Endothelial cell of umbilical vein (primary cell): ENCODE measurements around the gene SIRPB1. TPM values are rescaled to one million over a fixed set of nuclear protein-coding genes. Genes with fewer than 3 reads are reported as not detected.

Experiments used
- BruUV-seq: library from RNA; stranded (reverse); fragments of 400-500 nt; replicated peaks from 2 replicates; lab custom pipeline; 2021; lab: Mats Ljungman, UMichigan
- CTCF ChIA-PET: fragments of 300-600, 350-600 bp; sonication (Branson Sonifier 250); formaldehyde crosslinking; loops from one replicate; lab custom pipeline; 2021; ENCODE audit warnings: antibody characterized with exemption, inconsistent platforms; lab: Charles Lee
- POLR2A ChIA-PET: fragments of 300-600, 350-600 bp; sonication (Branson Sonifier 250); formaldehyde crosslinking; loops from one replicate; lab custom pipeline; 2021; ENCODE audit warnings: antibody characterized with exemption, inconsistent platforms; lab: Charles Lee
- DNase-seq: peaks from one replicate; pipeline ENCODE4 v3.0.0-alpha.2; 2011; ENCODE audit warnings: low read depth, low spot score
- FAIRE-seq: peaks from 2 replicates; lab custom pipeline; 2011; peaks lifted over from hg19 to GRCh38; lab: Jason Lieb, UNC
- H2AFZ ChIP-seq: 2 replicates; pipeline ENCODE4 v1.6.0; 2012; ENCODE audit warnings: low read depth, low read length, control low read depth, inconsistent platforms
- H3K27ac ChIP-seq: 2 replicates; pipeline ENCODE4 v1.5.1; 2011; ENCODE audit warnings: low read depth, mild to moderate bottlenecking, control low read depth, low read length, moderate library complexity; ENCODE audit not compliant: insufficient read depth
- H3K27me3 ChIP-seq, 2 experiments: 2 replicates each; pipeline versions ENCODE4 v1.6.0 to v1.6.1; 2011; ENCODE audit warnings: low read length in 2 of 2, mixed read lengths in 1 of 2; ENCODE audit not compliant: control insufficient read depth in 2 of 2, insufficient read depth in 2 of 2
- H3K36me3 ChIP-seq, 2 experiments: 2 replicates in 1 of 2; 3 replicates in 1 of 2; pipeline ENCODE4 v1.5.1; 2011; ENCODE audit warnings: low read length in 2 of 2, mild to moderate bottlenecking in 1 of 2, moderate library complexity in 1 of 2; ENCODE audit not compliant: control insufficient read depth in 2 of 2, insufficient read depth in 2 of 2; ENCODE audit errors: extremely low read depth in 1 of 2
- H3K4me1 ChIP-seq: 3 replicates; pipeline ENCODE4 v1.5.1; 2011; ENCODE audit warnings: mild to moderate bottlenecking, low read length; ENCODE audit not compliant: control insufficient read depth, insufficient read depth; ENCODE audit errors: extremely low read depth
- H3K4me2 ChIP-seq: 2 replicates; pipeline ENCODE4 v1.6.1; 2011; ENCODE audit warnings: low read length, control low read depth, mixed read lengths; ENCODE audit not compliant: insufficient read depth
- H3K4me3 ChIP-seq, 3 experiments: fragments of 200-600 bp in 1 of 3; sonication (generic), shearing (Covaris generic) in 1 of 3; replicated peaks in 1 of 3; 2 replicates each; pipeline ENCODE4 v1.5.1; 2011 to 2016; ENCODE audit warnings: control low read depth in 3 of 3, low read length in 3 of 3, mild to moderate bottlenecking in 2 of 3, inconsistent platforms in 1 of 3, low read depth in 1 of 3, moderate library complexity in 1 of 3; ENCODE audit not compliant: insufficient read depth in 1 of 3
- H3K79me2 ChIP-seq: 2 replicates; pipeline ENCODE4 v1.6.0; 2012; ENCODE audit warnings: low read length, inconsistent platforms; ENCODE audit not compliant: control insufficient read depth, insufficient read depth
- H3K9ac ChIP-seq: replicated peaks from 2 replicates; pipeline ENCODE3; 2011; ENCODE audit warnings: low read length, control low read depth; ENCODE audit not compliant: insufficient read depth; ENCODE audit errors: extremely low read depth
- H3K9me1 ChIP-seq: replicated peaks from 3 replicates; pipeline ENCODE4 v1.6.0; 2011; ENCODE audit warnings: mild to moderate bottlenecking, low read length; ENCODE audit not compliant: control insufficient read depth, insufficient read depth; ENCODE audit errors: extremely low read depth
- H3K9me3 ChIP-seq: replicated peaks from 2 replicates; pipeline ENCODE4 v1.5.1; 2012; ENCODE audit warnings: low read length, inconsistent platforms; ENCODE audit not compliant: control insufficient read depth, insufficient read depth
- H4K20me1 ChIP-seq: replicated peaks from 2 replicates; pipeline ENCODE3; 2011; ENCODE audit warnings: mild to moderate bottlenecking, low read length; ENCODE audit not compliant: control insufficient read depth, insufficient read depth; ENCODE audit errors: extremely low read depth
- CTCF ChIP-seq, 2 donors: IDR thresholded peaks; 1 replicate in 1 of 2; 2 replicates in 1 of 2; pipeline ENCODE4 v1.5.1; 2011; ENCODE audit warnings: low read length in 2 of 2, mild to moderate bottlenecking in 2 of 2, moderate library complexity in 2 of 2, control low read depth in 1 of 2, inconsistent platforms in 1 of 2, low read depth in 1 of 2; ENCODE audit not compliant: insufficient read depth in 1 of 2; ENCODE audit errors: extremely low read depth in 1 of 2
- EZH2 ChIP-seq: IDR thresholded peaks from 2 replicates; pipeline ENCODE4 v1.6.1; 2012; ENCODE audit warnings: borderline replicate concordance, low read depth, mild to moderate bottlenecking, moderate library complexity, low read length, inconsistent platforms; ENCODE audit not compliant: severe bottlenecking
- FOS ChIP-seq: IDR thresholded peaks from 2 replicates; pipeline ENCODE4 v1.6.1; 2011; ENCODE audit warnings: mild to moderate bottlenecking, low read length, moderate library complexity, borderline replicate concordance; ENCODE audit not compliant: insufficient read depth
- GATA2 ChIP-seq: IDR thresholded peaks from 2 replicates; pipeline ENCODE4 v1.7.0; 2011; ENCODE audit warnings: low read depth, mild to moderate bottlenecking, moderate library complexity, mixed read lengths, low read length; ENCODE audit not compliant: insufficient read length, insufficient read depth
- JUN ChIP-seq: IDR thresholded peaks from 2 replicates; pipeline ENCODE4 v1.6.1; 2011; ENCODE audit warnings: borderline replicate concordance, low read depth; ENCODE audit not compliant: insufficient read length, insufficient read depth
- MAX ChIP-seq: IDR thresholded peaks from 2 replicates; pipeline ENCODE4 v1.6.1; 2011; ENCODE audit not compliant: insufficient read depth, insufficient read length
- MYC ChIP-seq: IDR thresholded peaks from one replicate; pipeline ENCODE4 v1.6.1; 2011; ENCODE audit warnings: mild to moderate bottlenecking, low read depth, low read length
- POLR2A ChIP-seq: IDR thresholded peaks from 2 replicates; pipeline ENCODE4 v1.6.1; 2012; ENCODE audit warnings: low read depth, mild to moderate bottlenecking, control low read depth, low read length
- POLR2AphosphoS5 ChIP-seq: IDR thresholded peaks from 2 replicates; pipeline ENCODE4 v1.6.1; 2012; ENCODE audit warnings: low read depth, mild to moderate bottlenecking, control low read depth, low read length, moderate library complexity; ENCODE audit not compliant: insufficient read depth
- dilution Hi-C: fragments of 300-500 bp; cut with MboI; formaldehyde crosslinking; loops from one replicate; pipeline ENCODE4 v1.15.0; 2019; ENCODE audit warnings: low sequenced_read_pairs; ENCODE audit not compliant: extremely low pct_ligation_motif_present
- intact Hi-C: fragments of 100-400 bp; cut with micrococcal nuclease; formaldehyde crosslinking; loops from one replicate; pipeline ENCODE4 v1.10.0; 2022
- polyA plus RNA-seq, 4 experiments: library from polyadenylated mRNA; depleted of rRNA in 3 of 4; stranded (reverse) in 3 of 4; unstranded in 1 of 4; fragments of >200 nt; gene quantifications; 2 replicates each; pipeline versions ENCODE4 v1.2.1 to v1.2.3, GENCODE V29; 2011 to 2012; ENCODE audit warnings: missing spikeins in 1 of 4
- total RNA-seq: library from RNA; stranded (reverse); gene quantifications from 2 replicates; pipeline ENCODE4 v1.2.3, GENCODE V29; 2021

Gene SIRPB1
- total and polyA plus RNA-seq, 2 donors (not counting 3 experiments of a cell fraction or from before 2014, with no cell fraction given), result 0.10 to 6.5 TPM

DNA sequence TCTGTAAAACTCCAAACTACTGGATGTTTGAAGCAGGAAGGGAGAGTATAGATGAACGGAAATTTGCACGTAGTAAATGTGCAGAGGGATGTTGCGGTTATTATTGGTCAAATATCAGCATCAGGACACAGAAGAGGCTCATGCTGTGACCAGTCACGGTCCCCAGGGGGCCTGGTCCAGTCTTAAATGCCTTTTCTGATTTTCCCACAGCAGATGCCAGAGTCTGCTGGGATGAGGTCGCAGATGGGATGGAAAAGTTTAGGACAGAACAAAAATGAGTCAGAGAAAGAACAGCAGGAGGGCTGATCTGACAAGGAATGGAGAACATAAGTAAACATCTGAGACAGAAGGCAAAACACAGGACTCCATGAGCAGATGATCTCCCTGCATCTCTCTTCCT, 49.5 kb upstream of the SIRPB1 start:
- CTCF ChIA-PET, result no interaction called here
- Histone ChIP-seq H3K9me3 (no peaks in the 10 kb centered on the region), H3K27ac (no peak overlapping the region), H3K9me1 (no peaks in the 10 kb centered on the region), H2AFZ (no peak overlapping the region), H3K9ac (no peak overlapping the region), H3K4me1 (no peaks in the 10 kb centered on the region), H3K79me2 (no peaks in the 10 kb centered on the region), H4K20me1 (no peaks in the 10 kb centered on the region), H3K36me3 (no peaks in the 10 kb centered on the region), H3K4me3 (no peak overlapping the region), H3K27me3 (peaks cover 1 to 4% of the 10 kb centered on the region in 2 experiments), H3K4me2 (no peak overlapping the region)
- no TSS peak for BruUV-seq
- POLR2A ChIA-PET, result no interaction called here
- TF ChIP-seq FOS (no peak), JUN (no peak), MYC (no peak), MAX (no peak), POLR2A (no peak), GATA2 (no peak), POLR2AphosphoS5 (no peak), CTCF (IDR thresholded peaks at IDR 0.05; ENCODE audit: extremely low read depth in 1 of 2, insufficient read depth in 1 of 2, low read depth in 1 of 2, low read length in 2 of 2) (no peak), EZH2 (no peak)
- DNase-seq (no peak), FAIRE-seq (no peak)
- intact Hi-C loops (no loop called here), dilution Hi-C loops (no loop called here)
